Cardiac fibroblast (primary cell): ENCODE results near the gene CDHR2.

Experiments used
- DNase-seq, 2 donors: peaks; one replicate each; pipeline versions ENCODE4 v3.0.0 to v3.0.0-alpha.2; 2010; ENCODE audit warnings: low read depth in 2 of 2
- H3K4me3 ChIP-seq, 2 donors: replicated peaks in 1 of 2; 1 replicate in 1 of 2; 2 replicates in 1 of 2; pipeline ENCODE4 v1.5.1; 2011; ENCODE audit warnings: low read depth in 2 of 2, low read length in 2 of 2, mild to moderate bottlenecking in 2 of 2, moderate library complexity in 1 of 2
- CTCF ChIP-seq: IDR thresholded peaks from one replicate; pipeline ENCODE4 v1.5.1; 2011; ENCODE audit warnings: low read depth, mild to moderate bottlenecking, low read length, inconsistent platforms

Gene CDHR2

GRCh38 chr5:176514244-176514950 is 34.7 kb upstream of the CDHR2 start:
- no peak for TF ChIP-seq CTCF
- DNase-seq = no peak
- no peak overlapping the region for H3K4me3 ChIP-seq

- no peak for DNase-seq
- no peak overlapping the region for H3K4me3 ChIP-seq
- TF ChIP-seq CTCF = no peak
Measured at GRCh38 chr5:176515396-176515795, 33.7 kb upstream of the CDHR2 start.

GRCh38 chr5:176517053-176517661 is 32.0 kb upstream of the CDHR2 start:
- no peak for DNase-seq
- TF ChIP-seq CTCF = no peak
- H3K4me3 ChIP-seq = no peak overlapping the region

GRCh38 chr5:176519810-176520720 is 29.1 kb upstream of the CDHR2 start:
- DNase-seq = no peak
- TF ChIP-seq CTCF = no peak
- no peak overlapping the region for H3K4me3 ChIP-seq

GRCh38 chr5:176521286-176521685 is 27.9 kb upstream of the CDHR2 start:
- TF ChIP-seq CTCF = no peak
- no peak for DNase-seq
- H3K4me3 ChIP-seq = no peak overlapping the region

- DNase-seq = no peak
- no peak for TF ChIP-seq CTCF
- H3K4me3 ChIP-seq = no peak overlapping the region
Measured at GRCh38 chr5:176521699-176522263, 27.4 kb upstream of the CDHR2 start.
